ENCODE results near the gene PAH.

- peak; percentile 82 for TF ChIP-seq REST (IDR thresholded peaks at IDR 0.05)
- no peak for TF ChIP-seq CTCF (IDR thresholded peaks at IDR 0.05)
- TF ChIP-seq MYC (IDR thresholded peaks at IDR 0.05; ENCODE audit: borderline replicate concordance, low read length) = no peak
- no peak for TF ChIP-seq USF2 (IDR thresholded peaks at IDR 0.05)
- no peak for TF ChIP-seq POLR2A (IDR thresholded peaks at IDR 0.05; ENCODE audit: low read length)
- TF ChIP-seq HMGXB4 (CRISPR knock-in tag; IDR thresholded peaks at IDR 0.05; ENCODE audit: borderline replicate concordance) = no peak
These were observed 83.2 kb downstream of the PAH start for GRCh38 chr12:102833687-102834441.
